Fibroblast of peridontal ligament (primary cell): ENCODE results near the gene LSR.
"Not testable (repeated sequence)": the region's sequence is repeated elsewhere in the genome, so short reads cannot be mapped to it uniquely, and the experiment has no call there.

Experiments
- DNase-seq: peaks from one replicate; pipeline ENCODE4 v3.0.0-alpha.2; 2010; ENCODE audit errors: extremely low read depth

LSR gene

DNA sequence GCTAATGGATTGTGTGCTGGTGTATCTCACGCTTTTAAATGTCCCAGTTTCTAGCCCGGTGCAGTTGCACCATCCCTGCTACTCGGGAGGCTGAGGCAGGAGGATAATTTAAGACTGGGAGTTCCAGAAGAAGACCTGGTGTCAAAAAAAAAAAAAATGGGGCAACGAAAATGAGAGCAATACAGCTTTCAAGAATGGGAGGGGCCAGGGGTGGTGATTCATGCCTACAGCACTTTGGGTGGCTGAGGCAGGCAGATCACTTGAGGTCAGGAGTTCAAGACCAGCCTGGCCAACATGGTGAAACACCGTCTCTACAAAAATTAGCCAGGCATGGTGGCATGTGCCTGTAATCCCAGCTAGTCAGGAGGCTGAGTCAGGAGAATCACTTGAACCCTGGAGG is 37.3 kb downstream of the LSR start:
- not testable (repeated sequence) for DNase-seq

- DNase-seq: no peak
These were observed 38.9 kb downstream of the LSR start for GRCh38 chr19:35287713-35288112.

DNA sequence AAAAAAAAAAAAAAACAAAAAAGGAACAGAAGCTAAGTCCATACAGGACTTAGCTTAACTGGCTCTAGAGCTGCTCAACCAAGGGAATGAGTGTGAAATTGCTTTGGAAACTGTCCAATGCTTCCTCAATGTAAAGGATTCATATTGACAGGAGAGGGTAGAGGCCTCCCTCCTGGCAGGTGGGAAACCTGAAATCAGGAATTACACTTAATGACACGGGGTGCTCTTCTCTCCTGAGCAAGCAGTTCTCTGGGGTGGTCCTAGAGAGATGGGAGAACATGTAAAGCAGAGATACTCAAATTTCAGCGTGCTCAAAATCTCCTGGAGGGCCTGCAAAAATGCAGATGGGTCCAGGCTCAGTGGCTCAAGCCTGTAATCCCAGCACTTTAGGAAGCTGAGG is 39.5 kb downstream of the LSR start:
- no peak for DNase-seq

DNA sequence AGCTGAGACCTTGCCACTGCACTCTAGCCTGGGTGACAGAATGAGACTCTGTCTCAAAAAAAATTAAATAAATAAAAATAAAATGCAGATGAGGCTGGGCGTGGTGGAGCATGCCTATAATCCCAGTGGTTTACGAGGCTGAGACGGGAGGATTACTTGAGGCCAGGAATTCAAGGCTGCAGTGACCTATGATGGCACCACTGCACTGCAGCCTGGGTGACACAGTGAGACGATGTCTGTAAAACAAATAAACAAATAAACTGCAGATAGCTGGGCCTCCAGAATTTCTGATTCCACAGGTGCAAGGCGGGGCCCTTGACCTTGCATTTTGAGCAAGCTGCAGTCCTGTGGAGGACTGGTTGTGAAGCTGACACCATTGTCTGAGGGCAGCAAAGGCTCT is 40.1 kb downstream of the LSR start:
- DNase-seq: no peak

DNA sequence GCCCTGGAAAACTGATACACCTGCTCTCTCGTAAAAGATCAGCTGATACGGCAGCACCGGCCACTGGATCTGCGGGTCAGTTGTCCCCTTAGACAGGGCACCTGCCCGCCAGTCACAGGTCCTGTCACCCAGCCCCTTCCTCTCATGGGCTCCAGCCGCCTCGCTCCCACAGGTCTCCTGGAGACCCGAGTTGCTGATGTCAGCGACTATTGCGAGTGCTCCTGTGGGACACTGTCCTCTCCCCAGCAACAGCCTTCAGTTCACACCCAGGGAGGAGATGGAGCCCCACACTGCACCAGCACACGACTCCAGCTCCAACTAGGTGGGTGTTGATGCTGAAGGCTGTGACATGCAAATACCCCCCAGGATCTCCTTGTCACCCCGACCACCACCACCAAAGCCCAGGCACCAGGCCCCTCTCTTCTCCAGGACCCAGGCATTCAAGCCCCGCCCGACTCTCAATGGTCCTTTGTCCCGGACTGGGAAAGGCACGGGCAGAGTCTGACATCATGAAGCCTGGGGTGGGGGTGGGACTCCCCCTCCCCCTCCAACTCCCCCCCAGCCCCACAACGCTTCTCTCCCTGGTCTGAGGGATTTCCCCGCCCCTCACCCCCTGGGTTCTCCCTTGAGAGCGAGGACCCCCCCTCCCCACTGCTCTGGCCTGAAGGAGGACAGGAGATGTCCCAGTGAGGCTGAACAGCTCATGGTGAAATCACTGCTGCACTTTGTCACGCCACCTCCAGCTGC is 41.8 kb downstream of the LSR start:
- no peak for DNase-seq

DNA sequence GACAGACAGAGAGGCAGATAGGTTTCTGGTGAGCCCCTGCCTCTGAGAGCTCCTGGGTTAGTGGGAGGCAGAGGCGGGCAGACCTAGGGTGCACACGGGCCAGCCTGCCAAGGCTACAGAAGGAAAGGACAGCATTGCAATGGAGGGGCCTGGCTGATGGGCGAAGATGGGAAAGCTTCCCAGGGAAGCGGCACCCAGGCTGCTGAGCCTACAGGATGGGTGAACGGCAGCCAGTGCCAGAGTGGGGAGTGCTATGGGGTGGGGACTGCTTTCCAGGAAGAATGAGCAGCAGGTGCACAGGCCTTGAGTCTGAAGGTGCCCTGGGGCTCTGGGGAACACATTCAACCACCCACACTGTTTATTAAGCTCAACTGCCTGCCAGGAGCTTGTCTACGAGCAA is 42.5 kb downstream of the LSR start:
- no peak for DNase-seq

DNA sequence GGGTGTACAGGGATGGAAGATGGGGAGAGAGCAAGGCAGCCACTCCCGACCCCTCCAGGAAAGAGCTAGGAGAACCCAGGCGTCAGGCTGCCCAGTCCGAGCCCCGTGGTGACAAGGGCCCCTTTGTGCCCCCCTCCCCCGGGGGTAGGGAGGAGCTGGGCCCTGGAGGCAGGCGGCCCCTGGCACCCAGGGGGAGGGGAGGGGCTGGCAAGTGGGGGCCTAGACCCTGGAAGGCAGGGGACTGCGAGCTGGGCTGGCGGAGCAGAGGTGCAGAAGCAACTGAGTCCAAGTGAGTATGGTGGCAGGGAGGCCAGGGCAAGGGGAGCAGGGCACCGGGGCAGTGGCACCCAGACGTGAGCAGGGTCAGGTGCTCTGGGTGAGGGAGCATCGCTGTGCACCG is 43.1 kb downstream of the LSR start, which contains the start of gene MAG:
Gene MAG (plus strand): TSS at position 246 of the 400 bp plus-strand sequence. CDS start 3,248 bp downstream, outside the sequence.
- DNase-seq: no peak

DNA sequence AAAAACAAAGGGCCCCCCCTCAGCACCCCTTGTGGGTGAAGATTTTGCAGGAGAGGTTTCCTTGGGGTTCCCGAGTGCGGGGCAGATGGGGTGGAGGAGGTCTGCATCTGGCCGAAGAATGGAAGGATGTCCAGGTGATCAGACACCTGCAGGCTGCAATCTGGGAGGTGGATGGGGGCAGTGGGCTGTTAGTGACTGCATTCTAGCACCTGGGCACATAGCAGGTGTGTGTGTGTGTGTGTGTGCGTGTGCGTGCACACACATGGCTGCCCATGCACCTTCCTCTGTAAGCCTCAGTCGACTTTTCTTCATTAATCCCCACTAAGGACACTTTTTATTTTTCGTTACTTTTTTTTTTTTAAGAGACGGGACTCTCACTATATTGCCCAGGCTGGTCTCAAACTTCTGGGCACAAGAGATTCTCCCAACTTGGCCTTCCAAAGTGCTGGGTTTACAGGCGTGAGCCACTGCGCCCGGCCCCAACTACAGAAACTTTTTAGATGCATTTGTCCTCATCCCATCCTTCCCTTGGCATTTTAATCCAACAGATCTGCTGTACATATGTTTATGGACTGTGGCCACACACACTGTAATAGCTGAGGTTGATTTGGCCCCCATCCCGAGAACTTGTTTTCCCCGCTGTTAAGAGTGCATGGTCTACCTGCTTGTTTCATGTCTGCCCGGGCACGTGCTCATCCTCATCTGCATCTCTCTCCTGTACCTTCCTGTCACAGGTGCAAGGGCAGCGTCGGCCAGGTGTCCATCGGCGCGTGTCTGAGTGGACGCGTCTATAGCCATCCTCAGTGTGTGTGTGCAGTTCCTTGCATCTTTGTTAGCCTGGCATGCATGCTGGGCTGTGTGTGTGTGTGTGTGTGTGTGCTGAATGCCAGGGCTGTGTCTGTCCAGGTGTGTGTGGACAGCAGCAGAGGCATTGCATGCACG is 43.9 kb downstream of the LSR start:
- DNase-seq: no peak

DNA sequence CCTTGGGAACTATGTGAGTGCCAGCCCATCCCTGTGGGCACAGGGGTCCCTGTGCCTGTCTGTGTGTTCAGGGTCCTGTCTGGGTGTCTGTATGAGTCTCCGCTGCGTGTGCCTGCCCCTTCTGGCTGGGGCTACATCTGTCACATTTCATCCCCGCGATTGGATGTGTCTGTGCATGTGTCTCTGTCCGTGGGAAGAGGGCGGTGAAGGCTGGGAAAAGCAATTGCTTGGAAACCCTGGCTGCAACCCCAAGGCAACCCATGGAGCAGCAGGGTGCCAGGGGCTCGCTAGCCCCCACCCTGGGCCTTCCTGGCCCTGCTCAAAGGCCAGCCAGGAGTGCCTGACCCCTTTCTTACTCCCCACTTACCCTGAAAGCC is 44.5 kb downstream of the LSR start:
- no peak for DNase-seq

- DNase-seq: no peak
These were observed 45.0 kb downstream of the LSR start for GRCh38 chr19:35293808-35294207.

- no peak for DNase-seq
These were observed 45.5 kb downstream of the LSR start for GRCh38 chr19:35294328-35294727.

DNA sequence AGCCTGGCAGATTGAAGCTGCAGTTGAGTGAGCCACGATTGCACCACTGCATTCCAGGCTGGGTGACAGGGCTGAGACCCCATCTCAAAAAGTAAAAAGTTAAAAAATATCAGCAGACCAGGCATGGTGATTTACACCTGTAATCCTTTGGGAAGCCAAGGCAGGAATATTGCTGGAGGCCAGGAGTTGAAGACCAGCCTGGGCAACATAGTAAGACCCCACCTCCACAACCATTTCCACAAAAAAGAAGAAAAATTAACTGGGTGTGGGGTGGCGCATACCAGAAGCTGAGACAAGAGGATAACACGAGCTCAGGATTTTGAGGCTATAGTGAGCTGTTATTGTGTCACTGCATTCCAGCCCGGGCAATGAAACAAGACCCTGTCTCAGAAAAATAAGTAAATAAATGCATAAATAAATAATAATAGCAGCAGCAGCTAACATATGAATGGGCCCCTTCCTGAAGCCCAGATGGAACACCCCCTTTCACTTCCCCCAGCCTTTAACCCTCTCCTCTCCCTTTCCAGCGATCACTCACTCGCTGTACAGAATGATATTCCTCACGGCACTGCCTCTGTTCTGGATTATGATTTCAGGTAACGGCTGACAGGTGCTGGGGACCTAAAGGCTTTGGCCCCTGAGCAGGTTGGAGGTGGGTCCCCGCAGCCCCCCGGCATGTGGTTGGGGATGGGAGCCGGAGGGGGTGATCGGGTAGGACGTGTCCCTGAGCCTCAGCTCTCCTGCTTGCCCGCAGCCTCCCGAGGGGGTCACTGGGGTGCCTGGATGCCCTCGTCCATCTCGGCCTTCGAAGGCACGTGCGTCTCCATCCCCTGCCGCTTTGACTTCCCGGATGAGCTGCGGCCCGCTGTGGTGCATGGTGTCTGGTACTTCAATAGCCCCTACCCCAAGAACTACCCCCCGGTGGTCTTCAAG is 46.3 kb downstream of the LSR start:
- DNase-seq: no peak

- no peak for DNase-seq
These were observed 47.1 kb downstream of the LSR start for GRCh38 chr19:35295792-35296462.

DNA sequence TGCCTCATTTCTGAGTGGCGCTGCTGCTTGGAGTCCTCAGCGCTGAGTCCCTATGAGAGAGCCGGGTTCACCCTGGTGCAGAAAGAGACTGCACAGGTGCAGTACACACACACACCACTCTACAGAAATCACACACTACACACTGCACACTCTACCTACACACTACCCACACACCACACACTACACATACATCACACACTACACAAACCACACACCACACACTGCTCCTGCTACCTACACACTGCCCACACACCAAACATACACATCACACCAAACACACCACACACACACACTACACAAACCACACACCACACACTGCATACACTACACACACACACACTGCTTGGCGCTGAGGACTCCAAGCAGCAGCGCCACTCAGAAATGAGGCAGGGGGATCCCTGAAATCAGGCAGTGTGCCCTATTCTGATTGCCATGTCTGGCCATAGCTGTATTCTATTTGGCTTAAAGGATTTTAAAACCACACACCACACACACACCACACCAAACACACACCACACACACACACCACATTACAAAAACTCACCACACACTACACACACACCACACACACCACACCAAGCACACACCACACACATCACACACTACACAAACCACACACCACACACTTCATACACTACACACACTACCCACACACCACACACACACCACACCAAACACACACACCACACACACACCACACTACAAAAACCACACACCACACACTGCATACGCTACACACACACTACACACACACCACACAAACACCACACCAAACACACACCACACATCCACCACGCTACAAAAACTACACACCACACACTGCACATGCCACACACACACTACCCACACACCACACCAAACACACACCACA is 48.1 kb downstream of the LSR start:
- DNase-seq: no peak

DNA sequence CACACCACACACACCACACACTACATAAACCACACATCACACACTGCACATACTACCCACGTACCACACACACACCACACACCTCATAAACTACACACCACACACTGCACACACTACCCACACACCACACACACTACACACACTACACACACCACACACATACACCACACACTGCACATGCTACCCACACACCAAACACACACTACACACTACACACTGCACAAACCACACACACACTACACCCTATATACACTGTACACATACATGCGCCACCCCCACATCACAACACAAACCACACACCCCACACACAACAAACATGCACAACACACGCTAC is 48.7 kb downstream of the LSR start:
- DNase-seq: no peak

DNA sequence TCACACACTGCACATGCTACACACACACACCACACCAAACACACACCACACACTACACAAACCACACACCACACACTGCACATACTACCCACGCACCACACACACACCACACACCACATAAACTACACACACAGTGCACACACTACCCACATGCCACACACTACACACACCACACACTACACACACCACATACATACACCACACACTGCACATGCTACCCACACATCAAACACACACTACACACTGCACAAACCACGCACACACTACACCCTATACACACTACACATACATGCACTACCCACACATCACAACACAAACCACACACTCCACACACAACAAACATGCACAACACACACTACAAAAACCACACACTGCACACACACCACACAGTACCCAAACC is 49.1 kb downstream of the LSR start:
- DNase-seq: no peak

DNA sequence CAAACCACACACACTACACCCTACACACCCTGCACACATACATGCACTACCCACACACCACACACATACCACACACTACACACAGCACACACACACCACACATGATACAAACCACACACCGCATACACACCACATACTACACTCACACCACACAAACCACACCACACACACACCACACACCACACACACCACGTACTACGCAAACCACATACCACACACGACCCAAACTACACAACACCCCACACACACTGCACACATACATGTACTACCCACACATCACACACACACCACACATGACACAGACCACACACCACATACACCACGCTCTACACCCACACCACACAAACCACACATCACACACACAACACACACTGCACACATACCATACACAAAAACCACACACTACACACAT is 49.8 kb downstream of the LSR start:
- DNase-seq: no peak

DNA sequence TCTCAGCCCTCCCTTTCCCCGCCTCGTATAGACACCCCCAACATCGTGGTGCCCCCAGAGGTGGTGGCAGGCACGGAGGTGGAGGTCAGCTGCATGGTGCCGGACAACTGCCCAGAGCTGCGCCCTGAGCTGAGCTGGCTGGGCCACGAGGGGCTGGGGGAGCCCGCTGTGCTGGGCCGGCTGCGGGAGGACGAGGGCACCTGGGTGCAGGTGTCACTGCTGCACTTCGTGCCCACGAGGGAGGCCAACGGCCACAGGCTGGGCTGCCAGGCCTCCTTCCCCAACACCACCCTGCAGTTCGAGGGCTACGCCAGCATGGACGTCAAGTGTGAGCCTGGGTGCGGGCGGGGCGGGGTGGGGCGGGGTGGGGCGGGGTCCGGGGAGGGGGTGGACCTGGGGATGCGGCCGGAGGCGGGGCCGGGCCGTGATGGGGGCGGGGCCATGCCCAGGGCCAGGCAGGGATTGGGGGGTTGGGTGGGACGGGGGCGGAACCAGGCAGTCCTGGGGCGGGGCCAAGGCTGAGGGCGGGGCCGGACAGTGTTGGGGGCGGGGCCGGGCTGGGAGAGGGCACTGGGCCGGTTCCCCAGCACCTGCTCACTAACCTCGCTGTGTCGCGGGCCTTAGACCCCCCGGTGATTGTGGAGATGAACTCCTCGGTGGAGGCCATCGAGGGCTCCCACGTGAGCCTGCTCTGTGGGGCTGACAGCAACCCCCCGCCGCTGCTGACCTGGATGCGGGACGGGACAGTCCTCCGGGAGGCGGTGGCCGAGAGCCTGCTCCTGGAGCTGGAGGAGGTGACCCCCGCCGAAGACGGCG is 50.9 kb downstream of the LSR start:
- no peak for DNase-seq

DNA sequence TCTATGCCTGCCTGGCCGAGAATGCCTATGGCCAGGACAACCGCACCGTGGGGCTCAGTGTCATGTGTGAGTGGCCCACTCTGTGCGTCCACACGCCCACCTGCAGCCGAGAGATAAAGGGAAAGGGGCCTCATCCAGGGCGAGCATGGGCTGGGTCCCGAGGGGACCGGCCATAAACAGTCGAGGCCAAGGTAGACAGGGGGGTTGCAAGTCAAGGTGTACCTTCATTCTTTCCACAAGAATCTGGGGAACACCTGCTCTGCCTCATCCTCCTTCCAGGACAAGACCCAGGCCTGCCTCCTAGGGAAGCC is 51.5 kb downstream of the LSR start:
- no peak for DNase-seq

DNA sequence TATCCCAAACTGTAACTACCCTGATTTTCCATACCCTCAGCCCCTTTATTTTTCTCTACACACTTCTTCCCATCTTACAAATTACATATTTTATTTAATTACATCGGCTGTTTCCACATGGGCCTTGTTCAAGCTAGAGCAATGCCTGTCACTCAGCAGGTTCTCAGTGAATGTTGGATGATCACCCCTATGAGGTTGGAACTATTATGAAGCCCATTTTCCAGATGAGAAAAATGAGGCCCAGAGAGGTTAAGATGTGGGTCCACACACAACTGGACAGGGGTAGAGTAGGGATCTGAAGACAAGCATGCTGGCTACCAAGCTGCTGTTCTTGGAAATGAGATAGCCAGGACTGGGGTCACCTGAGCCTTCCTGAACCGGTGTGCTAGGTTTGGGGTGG is 53.2 kb downstream of the LSR start:
- no peak for DNase-seq
